ENCODE measurements around the gene CRK.
"Not testable (repeated sequence)": the region's sequence is repeated elsewhere in the genome, so short reads cannot be mapped to it uniquely, and the experiment has no call there.

The CRK gene

GRCh38 chr17:1462164-1463112 is 6.4 kb upstream of the CRK start:
- no peak for DNase-seq

GRCh38 chr17:1461198-1461944 is 5.3 kb upstream of the CRK start:
- no peak for DNase-seq

- no peak for DNase-seq
Observed at GRCh38 chr17:1460233-1460632, 4.2 kb upstream of the CRK start.

GRCh38 chr17:1455291-1455796 is 688 bp downstream of the CRK start:
- peak; percentile 8 for DNase-seq

GRCh38 chr17:1454541-1454940 is 1.5 kb downstream of the CRK start:
- DNase-seq, result no peak

- DNase-seq, result not testable (repeated sequence)
Observed at GRCh38 chr17:1453694-1454093, 2.3 kb downstream of the CRK start.

- no peak for DNase-seq
Observed at GRCh38 chr17:1452836-1453235, 3.2 kb downstream of the CRK start.

GRCh38 chr17:1450261-1450660 is 5.8 kb downstream of the CRK start:
- DNase-seq, result not testable (repeated sequence)

- no peak for DNase-seq
Observed at GRCh38 chr17:1449412-1449967, 6.5 kb downstream of the CRK start.

- DNase-seq, result no peak
Observed at GRCh38 chr17:1447052-1447451, 9.0 kb downstream of the CRK start.

GRCh38 chr17:1446201-1446600 is 9.8 kb downstream of the CRK start:
- no peak for DNase-seq

- not testable (repeated sequence) for DNase-seq
Observed at GRCh38 chr17:1445695-1446094, 10.3 kb downstream of the CRK start.

GRCh38 chr17:1442721-1443120 is 13.3 kb downstream of the CRK start:
- not testable (repeated sequence) for DNase-seq

GRCh38 chr17:1442187-1442586 is 13.8 kb downstream of the CRK start:
- no peak for DNase-seq

GRCh38 chr17:1440921-1441320 is 15.1 kb downstream of the CRK start:
- DNase-seq, result no peak

- DNase-seq, result no peak
Observed at GRCh38 chr17:1438593-1439083, 17.4 kb downstream of the CRK start.

GRCh38 chr17:1435326-1435725 is 20.7 kb downstream of the CRK start:
- DNase-seq, result no peak

- DNase-seq, result no peak
Observed at GRCh38 chr17:1434150-1434549, 21.9 kb downstream of the CRK start.

- no peak for DNase-seq
Observed at GRCh38 chr17:1431631-1432104, 24.4 kb downstream of the CRK start.

- DNase-seq, result no peak
Observed at GRCh38 chr17:1423456-1424135, 32.4 kb downstream of the CRK start.

- DNase-seq, result no peak
Observed at GRCh38 chr17:1422885-1423284, 33.1 kb downstream of the CRK start.

- no peak for DNase-seq
Observed at GRCh38 chr17:1421470-1421869, 34.6 kb downstream of the CRK start.

- DNase-seq, result no peak
Observed at GRCh38 chr17:1420981-1421380, 35.1 kb downstream of the CRK start.
